ENCODE data around the gene RAI14.
"Not testable (repeated sequence)": the region's sequence is repeated elsewhere in the genome, so short reads cannot be mapped to it uniquely, and the experiment has no call there.

The RAI14 gene

GRCh38 chr5:34731435-34732232, 75.5 kb downstream of the RAI14 start:
- DNase-seq (ENCODE audit: low read depth, low spot score): no peak

- no peak for DNase-seq (ENCODE audit: low read depth, low spot score)
Measured at GRCh38 chr5:34734326-34734725, 78.2 kb downstream of the RAI14 start.

DNA sequence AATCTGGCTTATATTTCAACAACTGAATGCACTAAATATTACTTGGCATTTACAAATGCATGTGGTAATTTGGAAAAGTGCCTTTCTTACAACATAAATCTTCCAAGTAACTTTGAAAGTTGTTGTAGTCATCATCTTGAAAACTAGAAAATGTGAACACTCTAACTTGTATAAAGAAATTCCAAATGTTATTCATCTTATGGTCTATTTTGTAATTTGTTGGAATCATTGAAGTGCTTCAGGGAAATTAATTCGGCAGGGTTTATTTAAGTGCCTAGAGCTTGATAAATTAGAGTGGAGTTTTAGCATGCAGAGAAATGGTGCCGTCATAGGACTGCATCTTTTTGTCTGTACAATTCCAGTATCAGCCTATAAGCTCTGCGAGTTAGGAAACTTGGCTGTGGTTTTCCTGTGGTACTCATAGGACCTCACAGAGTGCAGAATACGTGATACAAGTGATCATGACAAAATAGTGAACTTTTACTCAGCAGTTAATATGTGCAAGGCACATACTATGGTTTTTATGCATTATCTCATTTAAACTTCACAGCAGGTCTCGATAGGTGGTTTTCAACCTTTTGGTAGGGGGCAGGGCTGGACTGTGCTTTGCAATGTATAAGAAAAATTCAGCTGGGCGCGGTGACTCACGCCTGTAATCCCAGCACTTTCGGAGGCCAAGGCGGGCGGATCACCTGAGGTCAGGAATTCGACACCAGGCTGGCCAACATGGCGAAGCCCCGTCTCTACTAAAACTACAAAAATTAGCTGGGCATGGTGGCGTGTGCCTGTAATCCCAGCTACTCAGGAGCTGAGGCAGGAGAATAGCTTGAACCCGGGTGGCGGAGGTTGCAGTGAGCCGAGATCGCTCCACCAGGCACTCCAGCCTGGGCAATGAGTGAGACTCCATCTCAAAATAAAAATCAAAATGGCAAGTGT, 79.6 kb downstream of the RAI14 start:
- no peak for DNase-seq (ENCODE audit: low read depth, low spot score)

DNA sequence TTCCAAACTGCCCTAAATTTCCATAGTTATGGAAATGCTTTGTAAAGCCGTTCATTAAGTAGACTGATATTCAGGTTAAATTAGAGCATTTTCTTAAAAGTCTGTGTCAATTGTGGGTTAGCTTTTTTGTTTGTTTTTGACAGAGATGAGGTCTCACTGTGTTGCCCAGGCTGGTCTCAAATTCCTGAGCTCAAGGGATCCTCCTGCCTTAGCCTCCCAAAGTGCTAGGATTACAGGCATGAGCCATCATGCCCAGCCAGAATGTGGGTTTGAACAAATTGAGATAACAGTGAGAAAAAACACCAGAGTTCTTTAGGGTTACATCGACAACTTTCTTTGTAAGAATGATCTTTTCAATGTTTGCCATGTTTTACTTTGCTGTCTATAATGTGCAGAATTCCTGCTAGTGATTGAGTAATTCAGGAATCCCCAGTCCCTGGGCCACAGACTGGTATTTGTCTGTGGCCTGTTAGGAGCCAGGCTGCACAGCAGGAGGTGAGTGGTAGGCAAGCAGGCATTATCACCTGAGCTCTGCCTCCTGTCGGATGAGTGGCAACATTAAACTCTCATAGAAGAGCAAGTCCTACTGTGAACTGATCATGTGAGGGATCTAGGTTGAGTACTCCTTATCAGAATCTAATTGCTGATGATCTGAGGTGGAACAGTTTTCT, 80.5 kb downstream of the RAI14 start:
- no peak for DNase-seq (ENCODE audit: low read depth, low spot score)

GRCh38 chr5:34737731-34738130, 81.6 kb downstream of the RAI14 start:
- no peak for DNase-seq (ENCODE audit: low read depth, low spot score)

GRCh38 chr5:34738381-34738780, 82.3 kb downstream of the RAI14 start:
- DNase-seq (ENCODE audit: low read depth, low spot score): no peak

GRCh38 chr5:34740389-34740806, 84.3 kb downstream of the RAI14 start:
- no peak for DNase-seq (ENCODE audit: low read depth, low spot score)

DNA sequence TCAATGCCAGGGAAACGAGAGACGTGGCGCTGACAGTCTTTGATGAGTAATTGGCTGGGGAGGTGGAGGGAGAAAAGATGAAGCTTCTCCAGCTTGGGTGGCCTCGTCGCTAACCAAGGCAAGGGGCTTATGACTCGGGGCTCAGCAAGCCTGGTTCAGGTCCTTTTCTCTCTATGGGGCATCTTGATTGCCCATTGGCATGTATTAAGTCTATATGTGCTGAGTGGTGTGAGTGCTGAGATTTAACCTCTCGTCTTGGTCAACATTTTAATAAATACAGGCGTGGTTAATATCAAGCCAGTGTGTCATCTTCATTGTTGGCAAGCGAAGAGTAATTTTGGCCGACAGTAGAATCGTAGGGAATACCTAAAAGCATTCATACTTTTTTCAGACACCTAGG, 85.9 kb downstream of the RAI14 start:
- DNase-seq (ENCODE audit: low read depth, low spot score): no peak

- peak; percentile 49 for DNase-seq (ENCODE audit: low read depth, low spot score)
Measured at GRCh38 chr5:34743878-34744277, 87.8 kb downstream of the RAI14 start.

- DNase-seq (ENCODE audit: low read depth, low spot score): no peak
Measured at GRCh38 chr5:34748431-34748830, 92.3 kb downstream of the RAI14 start.

DNA sequence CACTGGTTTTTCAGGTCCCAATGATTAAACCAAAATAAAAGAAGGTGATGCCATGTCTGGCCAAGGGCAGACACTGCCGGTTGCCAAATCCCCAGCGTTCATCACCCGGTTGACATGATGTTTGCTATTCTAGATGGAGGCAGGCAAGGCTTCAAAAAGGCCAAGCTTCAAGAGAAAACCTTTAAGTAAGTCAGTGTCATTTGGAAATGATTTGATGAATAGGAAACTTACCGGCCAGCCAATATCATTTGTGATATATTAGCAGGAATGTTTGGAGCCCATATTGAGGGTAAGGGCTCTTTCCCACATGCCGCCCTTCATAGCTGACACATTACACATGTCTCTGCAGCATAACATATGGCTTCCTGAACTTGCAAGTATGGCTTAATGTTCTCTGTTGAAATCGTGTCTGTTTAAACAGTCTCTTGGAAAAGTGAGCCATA, 93.3 kb downstream of the RAI14 start:
- no peak for DNase-seq (ENCODE audit: low read depth, low spot score)

DNA sequence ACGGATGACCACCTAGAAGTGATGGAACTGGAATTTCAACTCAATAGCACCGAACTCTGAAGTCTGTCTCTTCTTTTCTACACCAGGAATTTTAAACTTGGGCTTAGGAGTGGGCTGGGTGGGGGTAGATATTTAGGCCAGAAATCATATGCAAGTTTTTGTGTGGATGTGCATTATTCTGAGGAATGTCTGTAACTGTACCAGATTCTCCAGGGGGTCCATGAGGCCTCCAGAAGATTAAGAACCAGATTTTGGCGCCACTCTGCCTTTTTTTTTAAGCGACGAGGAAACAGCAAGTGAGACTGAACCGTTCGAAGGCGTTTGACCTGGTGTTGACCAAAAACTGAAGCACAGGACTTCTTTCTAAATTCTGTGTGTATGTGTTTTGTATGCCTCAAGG, 94.1 kb downstream of the RAI14 start:
- no peak for DNase-seq (ENCODE audit: low read depth, low spot score)

GRCh38 chr5:34751807-34752736, 95.9 kb downstream of the RAI14 start:
- no peak for DNase-seq (ENCODE audit: low read depth, low spot score)

GRCh38 chr5:34753236-34753635, 97.1 kb downstream of the RAI14 start:
- DNase-seq (ENCODE audit: low read depth, low spot score): not testable (repeated sequence)

GRCh38 chr5:34755926-34756325, 99.8 kb downstream of the RAI14 start:
- no peak for DNase-seq (ENCODE audit: low read depth, low spot score)

GRCh38 chr5:34756781-34757624, 100.9 kb downstream of the RAI14 start:
- no peak for DNase-seq (ENCODE audit: low read depth, low spot score)

- DNase-seq (ENCODE audit: low read depth, low spot score): no peak
Measured at GRCh38 chr5:34758514-34758913, 102.4 kb downstream of the RAI14 start.

GRCh38 chr5:34759213-34759612, 103.1 kb downstream of the RAI14 start:
- DNase-seq (ENCODE audit: low read depth, low spot score): not testable (repeated sequence)

- no peak for DNase-seq (ENCODE audit: low read depth, low spot score)
Measured at GRCh38 chr5:34765662-34766061, 109.5 kb downstream of the RAI14 start.

GRCh38 chr5:34767180-34767579, 111.1 kb downstream of the RAI14 start:
- DNase-seq (ENCODE audit: low read depth, low spot score): no peak

Measured in brain pericyte (primary cell).